Loucy (cell line): ENCODE measurements around the gene NHSL2.

Experiments used
- CTCF ChIP-seq: fragments of 200-600 bp; sonication (generic); conservative IDR thresholded peaks from 2 replicates; pipeline ENCODE4 v1.5.1; 2014; ENCODE audit warnings: mild to moderate bottlenecking, antibody characterized with exemption, low read length
- EZH2phosphoT487 ChIP-seq: fragments of 200-600 bp; IDR thresholded peaks from 2 replicates; pipeline ENCODE4 v1.6.1; 2018; ENCODE audit warnings: antibody characterized with exemption, mild to moderate bottlenecking, moderate library complexity, borderline replicate concordance

DNA sequence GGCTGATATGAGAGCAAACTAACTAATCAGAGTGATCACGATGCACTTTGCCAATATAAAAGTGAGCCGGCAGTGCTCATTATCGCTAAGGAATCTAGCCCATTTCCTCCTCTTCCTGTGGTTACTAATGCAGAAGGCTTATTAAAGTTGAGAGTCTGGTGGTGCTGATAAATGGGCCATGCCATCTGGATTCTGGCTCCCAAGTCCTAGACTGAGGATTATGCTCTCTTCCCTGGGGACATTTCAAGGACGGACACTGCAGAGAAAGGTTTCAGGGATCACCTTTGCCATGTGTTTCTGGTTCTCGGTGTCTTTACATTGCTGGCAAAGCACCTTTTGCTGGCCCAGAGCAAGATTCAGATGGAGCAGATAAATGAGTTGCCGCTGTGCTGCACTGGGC, 135.8 kb downstream of the NHSL2 start:
- no peak for TF ChIP-seq CTCF
- TF ChIP-seq EZH2phosphoT487: no peak
